Activated naive CD8-positive, alpha-beta T cell treated with anti-CD3 and anti-CD28 coated beads, Interleukin-2, amount 50 U/mL, for 16 hours (primary cell): ENCODE measurements around the gene TMEM205.
"Not testable (repeated sequence)": the region's sequence is repeated elsewhere in the genome, so short reads cannot be mapped to it uniquely, and the experiment has no call there.

ENCODE experiments used
- DNase-seq: peaks from one replicate; pipeline ENCODE4 v3.0.0-alpha.2; 2020; ENCODE audit warnings: low read depth, low spot score

TMEM205 gene

DNA sequence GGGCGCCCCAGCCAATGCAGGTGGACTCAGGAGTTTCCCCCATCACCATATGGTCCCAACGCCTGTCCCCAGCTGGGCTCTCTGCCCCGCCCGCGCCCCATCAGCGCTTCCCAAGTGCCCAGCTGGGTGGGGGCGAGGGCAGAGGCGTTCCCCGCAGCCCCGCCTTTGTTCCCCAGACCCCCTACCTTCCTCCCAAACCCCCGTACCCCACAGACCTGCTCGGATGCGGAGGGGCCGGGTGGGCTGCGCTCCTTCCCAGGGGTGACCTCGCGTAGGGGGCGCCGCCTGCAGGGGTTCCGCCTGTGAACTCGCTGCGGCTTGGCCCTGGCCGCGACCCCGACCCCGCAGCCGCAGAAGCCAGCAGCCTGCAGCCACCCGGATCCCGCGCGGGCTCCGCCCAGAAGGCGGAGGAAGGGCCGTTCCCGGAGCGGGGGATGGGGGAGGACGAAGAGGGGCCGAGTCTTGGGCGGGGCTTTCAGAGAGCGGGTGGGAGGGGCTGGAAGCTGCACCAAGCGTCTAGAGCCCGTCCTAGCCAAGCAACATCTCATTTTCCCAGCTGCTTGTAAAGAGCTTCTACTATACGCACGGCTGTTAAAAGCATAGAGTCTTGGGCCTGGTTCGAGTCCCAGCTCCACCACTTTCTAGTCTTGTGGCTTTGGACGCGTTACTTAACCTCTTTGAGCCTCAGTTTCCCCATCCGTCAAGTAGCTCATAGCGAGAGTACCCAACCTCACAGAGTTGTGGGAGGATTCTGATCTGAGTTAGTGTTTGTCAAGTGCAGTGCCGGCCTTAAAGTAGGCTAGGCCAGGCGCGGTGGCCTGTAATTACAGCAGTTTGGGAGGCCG is 6.6 kb downstream of the TMEM205 start, which contains the start of gene RAB3D:
TSS of gene RAB3D (minus strand) at position 404 of the 845 bp plus-strand sequence. CDS start 2,258 bp downstream, outside the sequence.
- peak; percentile 50 for DNase-seq

DNA sequence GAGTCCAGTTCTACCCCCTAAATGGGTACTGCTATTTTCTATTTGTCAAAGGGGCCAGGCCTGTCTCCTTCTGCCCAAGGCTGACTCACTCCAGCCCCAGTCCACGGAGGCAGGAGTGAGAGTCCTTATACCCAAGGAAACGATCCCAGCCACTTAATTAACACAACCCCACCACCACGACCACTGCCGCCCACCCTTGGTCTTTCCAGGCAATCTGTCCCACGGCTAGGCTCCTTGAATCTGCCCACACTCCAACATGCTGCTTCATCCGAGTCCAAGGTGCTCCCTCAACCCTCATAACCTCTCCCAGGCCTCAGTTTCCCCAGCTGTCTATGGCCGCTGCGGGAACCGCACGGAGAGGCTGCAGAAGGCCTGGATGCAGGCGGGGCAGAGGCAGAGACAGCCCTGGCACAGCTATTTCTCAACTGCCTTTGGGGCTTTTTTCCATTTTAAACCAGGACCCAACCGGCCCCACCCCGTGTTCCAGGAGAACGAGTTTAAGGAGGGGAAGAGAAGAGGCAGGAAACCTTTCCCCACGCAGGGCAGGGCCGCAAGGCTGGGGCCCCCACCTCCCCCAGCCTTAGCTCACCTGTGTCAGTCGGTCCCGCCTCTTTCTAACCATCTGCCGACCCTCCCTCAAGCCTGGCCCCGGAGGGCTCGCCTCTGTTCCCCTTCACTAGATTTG is 7.4 kb downstream of the TMEM205 start:
- DNase-seq: no peak

GRCh38 chr19:11338121-11338520 is 7.9 kb downstream of the TMEM205 start:
- no peak for DNase-seq

DNA sequence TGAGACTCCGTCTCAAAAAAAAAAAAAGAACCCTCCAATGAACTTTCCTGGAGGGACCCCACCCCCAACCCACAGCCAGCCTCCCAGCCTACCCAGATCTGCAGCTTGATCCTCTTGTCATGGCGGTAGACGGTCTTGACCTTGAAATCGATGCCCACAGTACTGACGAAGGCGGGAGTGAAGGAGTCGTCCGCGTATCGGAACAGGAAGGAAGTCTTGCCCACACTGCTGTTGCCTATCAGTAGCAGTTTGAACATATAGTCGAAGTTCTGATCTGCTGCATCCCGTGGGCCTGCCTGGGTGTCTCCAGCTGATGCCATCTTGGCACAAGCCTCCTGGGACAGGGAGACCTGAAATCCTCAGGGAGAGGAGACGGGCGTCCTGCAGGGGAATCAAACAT is 9.0 kb downstream of the TMEM205 start:
- DNase-seq: no peak

- DNase-seq: no peak
These were observed 10.5 kb downstream of the TMEM205 start for GRCh38 chr19:11335449-11336146.

GRCh38 chr19:11333838-11334237 is 12.2 kb downstream of the TMEM205 start:
- not testable (repeated sequence) for DNase-seq

- DNase-seq: no peak
These were observed 13.2 kb downstream of the TMEM205 start for GRCh38 chr19:11332822-11333221.

- DNase-seq: no peak
These were observed 14.6 kb downstream of the TMEM205 start for GRCh38 chr19:11331502-11331901.

DNA sequence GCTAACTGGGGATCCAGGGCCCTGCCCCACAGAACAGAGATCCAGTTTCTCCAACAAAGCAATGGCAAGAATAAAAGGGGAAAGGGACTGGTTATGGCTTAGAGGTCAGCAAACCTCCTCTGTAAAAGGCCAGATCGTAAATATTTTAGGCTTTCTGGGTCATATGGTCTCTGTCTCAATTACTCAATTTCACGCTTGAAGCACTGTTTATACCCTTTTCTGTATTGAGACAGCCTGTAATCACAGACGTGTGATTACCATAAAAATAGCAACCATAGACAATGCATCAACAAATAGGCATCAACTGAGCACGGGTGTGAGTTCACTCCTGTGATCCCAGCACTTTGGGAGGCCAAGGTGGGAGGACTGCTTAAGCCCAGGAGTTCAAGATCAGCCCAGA is 15.9 kb downstream of the TMEM205 start:
- no peak for DNase-seq

DNA sequence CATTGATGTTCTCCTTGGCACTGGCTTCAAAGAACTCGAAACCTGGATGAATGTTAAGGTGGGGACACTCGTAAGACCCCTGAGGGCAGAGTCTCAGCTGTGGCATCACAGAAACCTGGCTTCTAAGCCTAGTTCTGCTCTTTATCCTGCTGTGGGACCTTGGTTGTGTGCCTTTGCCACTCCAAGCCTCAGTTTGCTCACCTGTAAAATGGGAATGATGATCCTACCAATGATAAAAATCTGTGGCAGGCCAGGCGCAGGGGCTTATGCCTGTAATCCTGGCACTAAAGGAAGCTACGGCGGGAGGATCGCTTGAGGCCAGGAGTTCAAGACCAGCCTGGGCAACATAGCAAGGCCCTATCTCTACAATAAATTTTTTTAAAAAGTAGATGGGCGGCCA is 20.5 kb downstream of the TMEM205 start:
- no peak for DNase-seq

DNA sequence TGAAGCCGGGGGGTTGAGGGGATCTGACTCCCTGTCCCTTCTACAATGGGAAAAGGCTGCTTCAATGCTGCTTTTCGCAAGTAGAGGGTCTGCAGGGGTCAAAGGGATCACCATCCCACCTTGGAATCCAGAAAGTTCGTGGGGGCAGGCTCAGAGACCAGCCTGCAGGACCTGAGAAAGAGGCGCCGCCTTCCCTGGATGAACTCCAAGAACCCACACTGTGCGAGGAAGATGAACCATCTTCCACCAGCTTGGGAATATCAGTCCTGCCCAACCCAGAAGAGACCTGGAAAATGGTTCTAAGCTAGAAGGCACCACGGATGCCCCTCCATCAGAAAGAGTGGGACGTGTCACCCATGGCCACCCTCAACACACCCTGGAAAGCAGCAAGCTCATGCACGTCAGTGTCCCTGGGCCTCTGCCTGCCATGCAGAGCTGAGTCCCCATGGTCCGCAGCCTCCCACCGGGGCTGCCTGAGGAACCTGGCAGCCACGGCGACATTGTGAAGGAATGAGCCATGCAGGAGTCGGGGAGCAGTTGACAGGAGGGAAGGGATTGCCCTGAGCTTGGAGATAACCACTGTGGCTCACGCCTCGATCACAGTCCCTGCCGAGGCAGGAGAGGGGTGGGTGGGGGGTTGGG is 21.2 kb downstream of the TMEM205 start:
- no peak for DNase-seq

GRCh38 chr19:11324079-11324661 is 21.9 kb downstream of the TMEM205 start:
- DNase-seq: no peak

GRCh38 chr19:11323601-11324078 is 22.4 kb downstream of the TMEM205 start:
- DNase-seq: no peak

- DNase-seq: no peak
These were observed 23.6 kb downstream of the TMEM205 start for GRCh38 chr19:11322269-11323024.

DNA sequence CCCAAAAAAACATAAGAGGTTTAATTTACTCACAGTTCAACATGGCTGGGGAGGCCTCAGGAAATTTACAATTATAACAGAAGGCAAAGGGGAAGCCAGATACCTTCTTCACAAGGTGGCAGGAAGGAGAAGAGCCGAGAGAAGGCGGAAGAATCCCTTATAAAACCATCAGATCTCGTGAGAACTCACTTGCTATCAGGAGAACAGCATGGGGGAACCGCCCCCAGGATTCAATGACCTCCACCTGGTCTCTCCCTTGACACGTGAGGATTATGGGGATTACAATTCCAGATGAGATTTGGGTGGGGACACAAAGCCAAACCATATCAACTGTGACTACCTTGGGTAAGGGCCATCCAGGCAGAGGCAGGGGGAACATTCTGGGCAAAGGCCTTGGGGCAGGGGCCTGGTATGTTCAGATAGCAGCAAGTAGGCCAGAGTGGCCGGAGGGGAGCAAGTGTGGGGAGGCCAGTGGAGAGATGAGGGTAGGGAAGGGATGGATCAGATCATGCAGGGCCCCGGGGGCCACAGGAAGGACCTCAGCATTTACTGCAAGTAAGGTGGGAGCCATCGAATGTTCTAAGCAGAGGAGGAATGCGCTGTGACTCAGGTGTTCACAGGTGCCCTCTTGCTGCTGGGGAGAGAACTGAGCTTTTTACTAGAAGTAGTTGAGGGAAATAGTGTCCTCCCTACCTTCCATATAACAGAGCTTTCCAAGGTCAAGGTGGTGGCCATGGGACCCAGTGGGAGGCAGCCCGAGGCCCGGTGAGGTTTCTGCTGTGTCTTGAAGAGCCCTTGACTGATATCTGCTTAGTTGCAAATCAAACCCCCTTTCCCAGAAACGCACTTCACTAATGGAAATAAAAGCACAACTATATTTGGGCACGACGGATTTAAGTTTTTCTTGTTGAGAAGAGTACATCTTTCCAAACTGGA is 24.6 kb downstream of the TMEM205 start:
- no peak for DNase-seq

DNA sequence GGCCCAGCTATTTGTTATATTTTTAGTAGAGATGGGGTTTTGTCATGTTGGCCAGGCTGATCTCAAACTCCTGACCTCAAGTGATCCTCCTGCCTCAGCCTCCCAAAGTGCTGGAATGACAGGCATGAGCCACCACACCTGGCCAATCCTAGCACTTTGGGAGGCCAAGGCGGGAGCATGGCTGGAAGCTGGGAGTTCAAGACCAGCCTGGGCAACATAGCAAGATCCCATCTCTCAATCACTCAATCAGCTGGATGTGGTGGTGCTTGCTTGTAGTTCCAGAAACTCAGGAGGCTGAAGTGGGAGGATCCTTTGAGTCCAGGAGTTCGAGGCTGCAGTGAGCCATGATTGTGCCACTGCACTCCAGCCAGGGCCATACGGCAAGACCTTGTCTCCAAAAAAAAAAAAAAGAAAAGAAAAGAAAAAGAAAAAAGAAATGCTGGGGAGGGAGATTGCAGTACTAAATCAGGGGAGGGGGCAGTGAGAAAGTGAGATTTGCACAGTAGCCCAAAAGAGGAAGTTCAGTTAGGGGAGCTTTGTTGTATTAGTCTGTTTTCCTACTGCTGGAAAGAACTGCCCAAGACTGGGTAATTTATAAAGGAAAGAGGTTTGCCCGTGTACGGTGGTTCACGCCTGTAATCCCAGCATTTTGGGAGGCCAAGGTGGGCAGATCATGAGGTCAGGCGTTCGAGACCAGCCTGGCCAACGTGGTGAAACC is 25.6 kb downstream of the TMEM205 start:
- DNase-seq: not testable (repeated sequence)

GRCh38 chr19:11306337-11306736 is 39.7 kb downstream of the TMEM205 start:
- no peak for DNase-seq

DNA sequence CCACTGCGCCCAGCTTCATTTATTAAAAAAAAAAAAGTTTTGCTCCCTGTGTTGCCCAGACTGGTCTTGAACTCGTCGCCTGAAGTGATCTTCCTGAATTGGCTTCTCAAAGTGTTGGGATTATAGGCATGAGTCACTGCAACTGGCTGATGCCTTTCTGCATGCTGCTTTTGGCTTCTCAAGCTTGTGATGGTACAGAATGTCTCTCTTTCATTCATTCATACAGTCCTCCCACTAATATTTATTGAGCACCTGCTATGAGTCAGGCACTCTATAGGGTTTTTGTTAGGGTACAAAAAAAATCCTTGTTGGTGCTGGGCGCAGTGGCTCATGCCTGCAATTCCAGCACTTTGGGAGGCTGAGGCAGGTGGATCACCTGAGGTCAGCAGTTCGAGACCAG is 41.1 kb downstream of the TMEM205 start:
- no peak for DNase-seq

DNA sequence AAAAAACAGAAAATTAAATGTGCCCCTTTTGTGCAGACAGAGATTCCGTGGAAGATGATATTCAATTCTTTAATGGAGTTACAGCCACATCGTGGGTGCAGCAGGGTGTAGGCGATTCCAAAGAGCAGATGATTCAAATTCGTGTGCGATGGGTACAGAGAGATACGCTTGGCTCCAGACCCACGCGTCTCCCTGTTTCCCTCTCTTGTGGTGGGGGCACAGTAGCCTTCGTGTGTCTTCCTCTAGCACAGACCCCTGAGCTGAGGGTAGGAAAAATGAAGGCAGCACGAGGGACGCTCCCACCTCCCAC is 45.3 kb downstream of the TMEM205 start:
- DNase-seq: no peak
